ENCODE measurements around the gene IGFL3. TPM values are rescaled to one million over a fixed set of nuclear protein-coding genes. Genes with fewer than 3 reads are reported as not detected.

IGFL3 gene
- total and polyA plus RNA-seq, 3 experiments from 2014 or later, result not detected

DNA sequence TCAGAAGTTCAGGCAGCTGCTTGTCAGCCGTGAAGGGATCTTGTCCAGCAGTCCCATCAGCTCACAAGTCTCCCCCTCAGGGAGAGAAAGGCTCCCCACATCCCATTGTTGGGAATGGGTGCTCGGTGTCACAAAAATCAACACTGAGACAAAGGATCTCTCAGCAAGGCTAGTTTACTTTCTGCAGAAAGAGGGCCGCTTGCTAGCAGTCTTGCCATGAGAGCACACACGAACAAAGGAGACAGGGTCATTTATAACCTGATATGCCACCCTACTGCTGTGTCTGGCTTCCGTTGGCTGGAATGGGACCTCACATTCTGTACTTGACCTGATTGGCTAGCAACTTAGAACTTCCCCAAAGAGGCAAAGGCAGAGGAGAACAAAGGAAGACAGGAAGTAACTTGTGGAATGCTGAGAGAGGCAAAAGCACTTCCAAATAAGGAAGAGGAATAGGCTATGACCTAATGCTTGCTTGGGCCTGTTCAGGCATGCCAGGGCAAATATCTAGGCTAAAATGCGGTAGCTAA lies 8.7 kb upstream of the IGFL3 start:
- Histone ChIP-seq H3K27me3 (ENCODE audit: insufficient read depth, low read length, poor library complexity, severe bottlenecking) (no peaks in the 10 kb centered on the region), H3K4me1 (ENCODE audit: insufficient read depth, low read length) (no peaks in the 10 kb centered on the region), H3K4me3 (ENCODE audit: low read length) (no peak overlapping the region), H3K9me3 (ENCODE audit: low read length) (no peaks in the 10 kb centered on the region), H3K36me3 (ENCODE audit: insufficient read depth, low read length) (no peaks in the 10 kb centered on the region), H3K27ac (ENCODE audit: low read depth, low read length) (no peak overlapping the region)
- Mint-ChIP-seq H3K4me1 (no peaks in the 10 kb centered on the region), H3K27ac (no peak overlapping the region), H3K27me3 (peaks cover 18 to 83% of the 10 kb centered on the region in 2 donors), H3K4me3 (no peak overlapping the region), H3K36me3 (no peaks in the 10 kb centered on the region), H3K9me3 (no peaks in the 10 kb centered on the region)
- DNase-seq, result no peak
- ChIA-PET POLR2A (no interaction called here), CTCF (no interaction called here)

DNA sequence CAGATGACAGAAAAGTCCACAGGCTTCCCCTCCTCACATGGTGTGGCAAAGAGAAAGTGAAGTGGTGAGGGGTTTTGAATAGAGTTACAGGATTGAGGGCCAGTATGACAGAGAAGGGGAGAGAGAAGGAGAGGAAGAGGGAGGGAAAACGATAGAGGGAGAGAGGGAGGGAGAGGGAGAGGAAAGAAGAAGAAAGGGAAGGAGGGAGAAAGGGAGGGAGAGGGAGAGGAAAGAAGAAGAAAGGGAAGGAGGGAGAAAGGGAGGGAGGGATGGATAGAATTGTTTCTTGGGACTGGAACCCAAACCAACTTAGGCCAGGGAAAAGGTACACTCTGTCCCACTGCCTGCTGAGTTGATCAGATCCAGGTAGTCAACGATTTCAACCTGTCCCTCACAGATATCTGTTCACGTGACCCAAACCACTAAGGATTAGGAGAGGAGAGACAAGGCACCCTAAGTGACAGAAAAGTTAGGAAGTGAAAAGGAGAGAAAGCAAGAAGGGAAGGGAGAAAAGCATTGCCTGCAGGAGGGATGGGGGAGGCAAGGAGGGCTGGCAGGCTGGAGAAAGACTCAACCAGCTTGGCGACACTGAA lies 8.1 kb upstream of the IGFL3 start:
- Mint-ChIP-seq H3K27me3 (peaks cover 18 to 83% of the 10 kb centered on the region in 2 donors), H3K36me3 (no peaks in the 10 kb centered on the region), H3K4me3 (no peak overlapping the region), H3K27ac (no peak overlapping the region), H3K9me3 (no peaks in the 10 kb centered on the region), H3K4me1 (no peaks in the 10 kb centered on the region)
- no peak overlapping the region for H3K27ac ChIP-seq (ENCODE audit: low read depth, low read length)
- no peaks in the 10 kb centered on the region for H3K9me3 ChIP-seq (ENCODE audit: low read length)
- H3K4me3 ChIP-seq (ENCODE audit: low read length), result no peak overlapping the region
- POLR2A ChIA-PET, result interaction anchor here (0.6 kb wide), 1 partner anchor 777 kb away, joined by 3 read pairs; no protein-coding TSS in a partner anchor
- CTCF ChIA-PET, result no interaction called here
- no peaks in the 10 kb centered on the region for H3K27me3 ChIP-seq (ENCODE audit: insufficient read depth, low read length, poor library complexity, severe bottlenecking)
- DNase-seq, result no peak
- H3K36me3 ChIP-seq (ENCODE audit: insufficient read depth, low read length), result no peaks in the 10 kb centered on the region
- H3K4me1 ChIP-seq (ENCODE audit: insufficient read depth, low read length), result no peaks in the 10 kb centered on the region

DNA sequence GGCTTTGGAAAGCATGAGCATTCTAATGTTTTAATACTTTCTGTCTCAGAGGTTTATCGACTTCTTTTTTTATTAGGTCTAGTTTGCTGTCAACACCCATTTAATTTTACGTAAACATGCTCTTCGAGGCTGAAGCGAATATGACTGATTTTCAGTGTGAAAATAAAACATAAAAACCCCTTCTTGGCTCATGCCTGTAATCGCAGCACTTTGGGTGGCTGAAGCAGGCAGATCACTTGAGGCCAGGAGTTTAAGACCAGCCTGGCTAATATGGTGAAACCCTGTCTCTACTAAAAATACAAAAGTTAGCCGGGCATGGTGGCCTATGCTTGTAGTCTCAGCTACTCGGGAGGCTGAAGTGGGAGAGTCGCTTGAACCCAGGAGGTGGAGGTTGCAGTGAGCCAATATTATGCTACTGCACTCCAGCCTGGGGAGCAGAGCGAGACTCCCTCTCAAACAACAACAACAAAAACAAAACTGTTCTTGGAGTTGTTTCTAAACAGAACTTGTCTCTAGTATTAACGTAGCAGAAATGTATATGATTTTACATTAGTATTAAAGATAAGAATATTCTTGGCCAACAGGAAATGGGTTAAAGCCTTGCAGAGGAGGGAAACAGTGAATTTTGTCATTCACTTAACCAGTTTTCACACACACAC lies 7.1 kb upstream of the IGFL3 start:
- H3K36me3 ChIP-seq (ENCODE audit: insufficient read depth, low read length), result no peaks in the 10 kb centered on the region
- H3K4me1 ChIP-seq (ENCODE audit: insufficient read depth, low read length), result no peaks in the 10 kb centered on the region
- H3K4me1 Mint-ChIP-seq, result no peaks in the 10 kb centered on the region
- no peak overlapping the region for H3K4me3 Mint-ChIP-seq
- no peaks in the 10 kb centered on the region for H3K36me3 Mint-ChIP-seq
- DNase-seq, result no peak
- POLR2A ChIA-PET, result interaction anchor here (0.6 kb wide), 1 partner anchor 776 kb away, joined by 3 read pairs; no protein-coding TSS in a partner anchor
- H3K27me3 Mint-ChIP-seq, result peaks cover 19 to 83% of the 10 kb centered on the region in 2 donors
- no peaks in the 10 kb centered on the region for H3K9me3 ChIP-seq (ENCODE audit: low read length)
- H3K9me3 Mint-ChIP-seq, result no peaks in the 10 kb centered on the region
- H3K27ac Mint-ChIP-seq, result no peak overlapping the region
- CTCF ChIA-PET, result no interaction called here
- no peak overlapping the region for H3K4me3 ChIP-seq (ENCODE audit: low read length)
- H3K27ac ChIP-seq (ENCODE audit: low read depth, low read length), result no peak overlapping the region
- H3K27me3 ChIP-seq (ENCODE audit: insufficient read depth, low read length, poor library complexity, severe bottlenecking), result no peaks in the 10 kb centered on the region

DNA sequence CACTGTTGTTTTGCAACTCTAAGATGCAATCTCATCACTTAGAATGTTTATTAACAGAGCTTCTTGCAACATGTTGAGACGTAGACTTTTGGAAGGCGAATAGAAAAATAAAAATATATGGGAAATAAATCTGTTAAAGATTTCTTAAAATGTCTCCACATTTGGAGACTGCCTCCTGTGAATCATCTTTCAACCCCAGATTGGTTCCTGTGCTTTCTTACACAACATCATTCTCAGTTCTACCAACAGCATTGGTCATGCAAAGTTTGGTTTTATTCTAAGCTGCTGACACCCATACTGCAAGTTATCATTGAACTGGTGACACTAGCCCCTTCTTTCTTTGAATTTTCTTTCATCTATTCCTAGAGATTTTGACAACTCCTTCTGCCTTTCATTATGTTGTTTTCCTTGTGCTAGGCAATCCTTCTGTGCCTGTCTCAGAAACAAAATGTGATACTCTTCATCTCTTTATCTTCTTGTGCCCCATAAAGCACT lies 1.6 kb upstream of the IGFL3 start:
- CTCF ChIA-PET, result no interaction called here
- Histone ChIP-seq H3K27ac (ENCODE audit: low read depth, low read length) (no peak overlapping the region), H3K4me3 (ENCODE audit: low read length) (no peak overlapping the region), H3K9me3 (ENCODE audit: low read length) (no peaks in the 10 kb centered on the region), H3K27me3 (ENCODE audit: insufficient read depth, low read length, poor library complexity, severe bottlenecking) (peaks cover 10% of the 10 kb centered on the region), H3K4me1 (ENCODE audit: insufficient read depth, low read length) (no peaks in the 10 kb centered on the region), H3K36me3 (ENCODE audit: insufficient read depth, low read length) (no peaks in the 10 kb centered on the region)
- POLR2A ChIA-PET, result no interaction called here
- H3K9me3 Mint-ChIP-seq, result no peaks in the 10 kb centered on the region
- DNase-seq, result no peak
- H3K27me3 Mint-ChIP-seq, result peaks cover 11 to 74% of the 10 kb centered on the region in 2 donors
- H3K27ac Mint-ChIP-seq, result no peak overlapping the region
- H3K4me3 Mint-ChIP-seq, result no peak overlapping the region
- no peaks in the 10 kb centered on the region for H3K4me1 Mint-ChIP-seq
- H3K36me3 Mint-ChIP-seq, result no peaks in the 10 kb centered on the region

DNA sequence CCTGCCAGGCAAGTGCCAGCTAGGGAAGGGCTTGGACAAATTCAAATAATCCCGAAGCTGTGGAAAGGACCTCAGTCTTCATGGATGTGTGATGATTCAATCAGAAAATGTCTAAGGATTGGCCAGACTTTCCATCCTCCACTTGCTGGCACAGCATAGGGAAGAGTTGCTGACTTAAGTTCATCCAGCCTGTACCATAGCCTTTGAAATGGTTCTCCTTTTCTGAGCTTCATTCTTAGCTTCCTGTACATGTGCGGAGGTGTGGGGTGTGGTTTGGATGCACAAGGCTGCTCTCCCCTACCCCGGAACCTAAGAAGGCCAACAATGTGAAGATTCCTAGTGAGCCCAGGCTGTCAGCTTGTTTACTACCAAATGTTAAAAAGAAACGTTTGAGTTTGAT lies 959 bp upstream of the IGFL3 start:
- H3K4me1 ChIP-seq (ENCODE audit: insufficient read depth, low read length), result no peaks in the 10 kb centered on the region
- Mint-ChIP-seq H3K27ac (no peak overlapping the region), H3K27me3 (peaks cover 11 to 70% of the 10 kb centered on the region in 2 donors), H3K36me3 (no peaks in the 10 kb centered on the region), H3K9me3 (no peaks in the 10 kb centered on the region), H3K4me3 (no peak overlapping the region), H3K4me1 (no peaks in the 10 kb centered on the region)
- H3K4me3 ChIP-seq (ENCODE audit: low read length), result no peak overlapping the region
- ChIA-PET CTCF (no interaction called here), POLR2A (no interaction called here)
- peaks cover 10% of the 10 kb centered on the region for H3K27me3 ChIP-seq (ENCODE audit: insufficient read depth, low read length, poor library complexity, severe bottlenecking)
- no peaks in the 10 kb centered on the region for H3K36me3 ChIP-seq (ENCODE audit: insufficient read depth, low read length)
- no peak for DNase-seq
- H3K27ac ChIP-seq (ENCODE audit: low read depth, low read length), result no peak overlapping the region
- no peaks in the 10 kb centered on the region for H3K9me3 ChIP-seq (ENCODE audit: low read length)

DNA sequence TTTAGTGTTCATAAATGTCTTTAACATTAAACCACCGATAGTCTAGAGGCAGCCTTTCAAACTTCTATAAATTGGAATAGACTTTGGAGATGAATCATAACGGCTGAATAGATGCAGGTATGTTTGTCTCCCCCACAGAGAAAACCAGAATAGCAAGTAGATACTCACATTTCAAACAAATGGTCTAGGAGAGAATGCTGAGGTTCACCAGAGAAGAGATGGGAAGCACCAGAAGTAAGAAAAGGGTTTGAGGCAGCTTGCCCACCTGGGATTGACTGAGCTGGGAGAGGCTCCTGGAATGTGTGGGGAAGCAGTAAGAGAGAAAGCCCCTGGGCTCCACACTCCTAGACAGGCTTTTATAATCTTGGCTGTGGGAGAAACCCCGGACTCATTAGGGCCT lies 6.4 kb downstream of the IGFL3 start:
- H3K27me3 ChIP-seq (ENCODE audit: insufficient read depth, low read length, poor library complexity, severe bottlenecking), result peaks cover 4% of the 10 kb centered on the region
- DNase-seq, result no peak
- ChIA-PET CTCF (no interaction called here), POLR2A (no interaction called here)
- no peaks in the 10 kb centered on the region for H3K4me1 ChIP-seq (ENCODE audit: insufficient read depth, low read length)
- no peaks in the 10 kb centered on the region for H3K36me3 ChIP-seq (ENCODE audit: insufficient read depth, low read length)
- no peak overlapping the region for H3K27ac ChIP-seq (ENCODE audit: low read depth, low read length)
- H3K4me1 Mint-ChIP-seq, result no peaks in the 10 kb centered on the region
- H3K9me3 ChIP-seq (ENCODE audit: low read length), result no peaks in the 10 kb centered on the region
- H3K9me3 Mint-ChIP-seq, result no peaks in the 10 kb centered on the region
- H3K27me3 Mint-ChIP-seq, result peaks cover 11 to 65% of the 10 kb centered on the region in 2 donors
- H3K27ac Mint-ChIP-seq, result no peak overlapping the region
- no peak overlapping the region for H3K4me3 ChIP-seq (ENCODE audit: low read length)
- H3K4me3 Mint-ChIP-seq, result no peak overlapping the region
- H3K36me3 Mint-ChIP-seq, result no peaks in the 10 kb centered on the region

DNA sequence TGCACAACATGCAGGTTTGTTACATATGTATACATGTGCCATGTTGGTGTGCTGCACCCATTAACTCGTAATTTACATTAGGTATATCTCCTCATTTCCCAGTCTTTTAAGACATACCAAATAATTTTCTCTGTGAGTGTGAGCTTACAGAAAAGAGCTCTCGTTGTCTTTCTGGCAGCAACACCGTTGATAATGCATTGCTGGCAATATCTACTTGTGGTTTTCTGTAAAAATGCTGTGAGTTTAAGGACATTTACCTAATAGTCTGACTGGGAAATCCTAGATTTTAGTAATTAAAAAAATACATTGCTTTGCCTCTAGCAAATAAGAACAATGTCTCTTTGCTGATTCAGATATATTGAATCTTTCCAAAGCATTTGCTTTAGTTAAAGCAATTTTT lies 8.4 kb downstream of the IGFL3 start:
- H3K4me1 ChIP-seq (ENCODE audit: insufficient read depth, low read length), result no peaks in the 10 kb centered on the region
- peaks cover 4% of the 10 kb centered on the region for H3K27me3 ChIP-seq (ENCODE audit: insufficient read depth, low read length, poor library complexity, severe bottlenecking)
- Mint-ChIP-seq H3K9me3 (no peaks in the 10 kb centered on the region), H3K27ac (no peak overlapping the region), H3K27me3 (peaks cover 14 to 75% of the 10 kb centered on the region in 2 donors), H3K4me3 (no peak overlapping the region), H3K36me3 (no peaks in the 10 kb centered on the region), H3K4me1 (no peaks in the 10 kb centered on the region)
- no peak overlapping the region for H3K27ac ChIP-seq (ENCODE audit: low read depth, low read length)
- H3K4me3 ChIP-seq (ENCODE audit: low read length), result no peak overlapping the region
- ChIA-PET CTCF (no interaction called here), POLR2A (no interaction called here)
- no peaks in the 10 kb centered on the region for H3K36me3 ChIP-seq (ENCODE audit: insufficient read depth, low read length)
- no peaks in the 10 kb centered on the region for H3K9me3 ChIP-seq (ENCODE audit: low read length)
- DNase-seq, result no peak

DNA sequence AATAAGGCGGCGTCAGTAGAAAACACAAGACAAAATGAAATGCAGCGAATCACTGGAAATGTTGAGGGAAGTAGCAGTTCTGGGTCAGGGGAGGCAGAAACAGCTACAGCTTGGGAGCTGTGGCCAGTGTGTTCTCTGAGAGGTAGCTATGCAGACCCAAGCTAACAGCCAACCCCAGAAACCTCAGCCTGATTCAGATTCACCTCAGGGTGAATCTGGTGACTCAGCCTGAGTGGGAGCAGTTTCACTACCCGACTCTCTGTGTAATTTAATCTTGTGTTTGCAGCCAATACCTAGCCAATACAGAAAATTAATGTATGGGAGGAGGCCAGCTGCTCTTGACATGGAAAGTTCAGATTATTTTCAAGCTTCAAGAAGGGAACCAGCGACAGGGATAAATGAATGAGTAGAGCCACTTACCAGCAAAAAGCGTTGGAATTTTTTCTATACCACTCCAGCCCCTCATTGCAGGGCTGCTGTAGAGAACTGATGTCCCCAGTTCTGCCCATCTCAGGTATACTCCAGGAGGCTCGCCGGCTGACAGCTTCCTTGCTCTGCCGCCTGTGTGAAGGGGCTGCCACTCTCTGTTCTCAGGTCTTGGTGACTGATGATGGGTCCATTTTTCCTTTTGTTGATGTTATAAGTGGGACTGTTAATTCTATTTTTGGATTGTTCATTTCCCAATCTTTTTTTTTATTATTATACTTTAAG lies 8.9 kb downstream of the IGFL3 start:
- H3K4me1 ChIP-seq (ENCODE audit: insufficient read depth, low read length), result no peaks in the 10 kb centered on the region
- peaks cover 15 to 78% of the 10 kb centered on the region in 2 donors for H3K27me3 Mint-ChIP-seq
- no peaks in the 10 kb centered on the region for H3K4me1 Mint-ChIP-seq
- H3K4me3 Mint-ChIP-seq, result no peak overlapping the region
- H3K27ac ChIP-seq (ENCODE audit: low read depth, low read length), result no peak overlapping the region
- H3K36me3 Mint-ChIP-seq, result no peaks in the 10 kb centered on the region
- no peaks in the 10 kb centered on the region for H3K9me3 Mint-ChIP-seq
- H3K27ac Mint-ChIP-seq, result peak overlapping the region in 1 of 8 donors; percentile 15
- DNase-seq, result no peak
- POLR2A ChIA-PET, result no interaction called here
- H3K36me3 ChIP-seq (ENCODE audit: insufficient read depth, low read length), result no peaks in the 10 kb centered on the region
- CTCF ChIA-PET, result no interaction called here
- H3K9me3 ChIP-seq (ENCODE audit: low read length), result no peaks in the 10 kb centered on the region
- H3K27me3 ChIP-seq (ENCODE audit: insufficient read depth, low read length, poor library complexity, severe bottlenecking), result peaks cover 4% of the 10 kb centered on the region
- no peak overlapping the region for H3K4me3 ChIP-seq (ENCODE audit: low read length)

Data from CD8-positive, alpha-beta memory T cell (primary cell).